C4-2B (cell line): ENCODE data around the gene TK2.

Experiments used
- ZFX ChIP-seq: fragments of 450-650 bp; IDR thresholded peaks from 2 replicates; pipeline ENCODE4 v1.6.1; 2017
- TF ChIP-seq, protein P1 (sequence below): fragments of 450-650 bp; conservative IDR thresholded peaks from 2 replicates; pipeline ENCODE4 v1.5.1; 2017; ENCODE audit warnings: mild to moderate bottlenecking

DNA sequence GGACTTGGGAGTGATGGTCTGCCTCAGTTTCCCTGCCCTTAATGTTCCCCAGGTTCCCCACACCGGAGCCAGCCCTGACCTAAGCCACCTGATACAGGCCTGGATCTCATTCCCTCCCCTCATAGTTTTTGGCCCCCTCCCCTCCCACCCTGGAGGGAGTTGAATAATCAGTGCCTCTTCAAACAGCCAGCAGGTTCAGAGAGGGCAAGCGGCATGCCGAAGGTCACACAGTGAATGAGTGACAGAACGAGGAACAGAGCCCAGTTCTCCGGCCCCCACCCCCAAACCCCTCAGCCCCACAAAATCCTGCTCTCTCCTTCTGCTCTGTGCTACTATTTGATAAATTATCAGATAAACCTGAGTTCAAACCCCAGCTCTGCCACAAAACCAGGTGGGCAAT is 91.6 kb downstream of the TK2 start:
- TF ChIP-seq, protein P1, sequence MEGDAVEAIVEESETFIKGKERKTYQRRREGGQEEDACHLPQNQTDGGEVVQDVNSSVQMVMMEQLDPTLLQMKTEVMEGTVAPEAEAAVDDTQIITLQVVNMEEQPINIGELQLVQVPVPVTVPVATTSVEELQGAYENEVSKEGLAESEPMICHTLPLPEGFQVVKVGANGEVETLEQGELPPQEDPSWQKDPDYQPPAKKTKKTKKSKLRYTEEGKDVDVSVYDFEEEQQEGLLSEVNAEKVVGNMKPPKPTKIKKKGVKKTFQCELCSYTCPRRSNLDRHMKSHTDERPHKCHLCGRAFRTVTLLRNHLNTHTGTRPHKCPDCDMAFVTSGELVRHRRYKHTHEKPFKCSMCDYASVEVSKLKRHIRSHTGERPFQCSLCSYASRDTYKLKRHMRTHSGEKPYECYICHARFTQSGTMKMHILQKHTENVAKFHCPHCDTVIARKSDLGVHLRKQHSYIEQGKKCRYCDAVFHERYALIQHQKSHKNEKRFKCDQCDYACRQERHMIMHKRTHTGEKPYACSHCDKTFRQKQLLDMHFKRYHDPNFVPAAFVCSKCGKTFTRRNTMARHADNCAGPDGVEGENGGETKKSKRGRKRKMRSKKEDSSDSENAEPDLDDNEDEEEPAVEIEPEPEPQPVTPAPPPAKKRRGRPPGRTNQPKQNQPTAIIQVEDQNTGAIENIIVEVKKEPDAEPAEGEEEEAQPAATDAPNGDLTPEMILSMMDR, result no peak
- no peak for TF ChIP-seq ZFX
